H1 (cell line): ENCODE data around the gene ZNF608.

ENCODE experiments used
- ASH2L ChIP-seq: fragments of 200-600, 300-600 bp; sonication (generic); IDR thresholded peaks from one replicate; pipeline ENCODE4 v1.7.1; 2017; ENCODE audit warnings: low read length
- CTBP2 ChIP-seq: IDR thresholded peaks from 2 replicates; pipeline ENCODE4 v1.7.0; 2011; ENCODE audit warnings: borderline replicate concordance, mild to moderate bottlenecking, moderate library complexity, mixed read lengths, low read length; ENCODE audit not compliant: insufficient read depth, insufficient read length
- GTF2F1 ChIP-seq: IDR thresholded peaks from 2 replicates; pipeline ENCODE4 v1.6.1; 2012; ENCODE audit warnings: low read depth, low read length, improper control_type of control experiment, borderline replicate concordance
- KDM4A ChIP-seq: IDR thresholded peaks from one replicate; pipeline ENCODE4 v1.7.1; 2012; ENCODE audit warnings: low read depth, mild to moderate bottlenecking, moderate library complexity, low read length, inconsistent platforms; ENCODE audit not compliant: severe bottlenecking
- POLR2A ChIP-seq, 2 experiments: IDR thresholded peaks; 1 replicate in 1 of 2; 2 replicates in 1 of 2; pipeline ENCODE4 v1.6.1; 2011; ENCODE audit warnings: low read depth in 2 of 2, low read length in 2 of 2, mild to moderate bottlenecking in 2 of 2; ENCODE audit errors: control extremely low read depth in 1 of 2
- POLR2AphosphoS5 ChIP-seq: IDR thresholded peaks from 2 replicates; pipeline ENCODE4 v1.6.1; 2011; ENCODE audit warnings: low read depth, low read length
- TF ChIP-seq, protein P1 (sequence below), 3 experiments: IDR thresholded peaks; 1 replicate in 2 of 3; 2 replicates in 1 of 3; pipeline versions ENCODE4 v1.5.1 to v1.6.1; 2011; ENCODE audit warnings: low read length in 3 of 3, mild to moderate bottlenecking in 3 of 3, inconsistent platforms in 2 of 3, low read depth in 1 of 3, moderate library complexity in 1 of 3; ENCODE audit not compliant: insufficient read depth in 1 of 3; ENCODE audit errors: control extremely low read depth in 1 of 3

DNA sequence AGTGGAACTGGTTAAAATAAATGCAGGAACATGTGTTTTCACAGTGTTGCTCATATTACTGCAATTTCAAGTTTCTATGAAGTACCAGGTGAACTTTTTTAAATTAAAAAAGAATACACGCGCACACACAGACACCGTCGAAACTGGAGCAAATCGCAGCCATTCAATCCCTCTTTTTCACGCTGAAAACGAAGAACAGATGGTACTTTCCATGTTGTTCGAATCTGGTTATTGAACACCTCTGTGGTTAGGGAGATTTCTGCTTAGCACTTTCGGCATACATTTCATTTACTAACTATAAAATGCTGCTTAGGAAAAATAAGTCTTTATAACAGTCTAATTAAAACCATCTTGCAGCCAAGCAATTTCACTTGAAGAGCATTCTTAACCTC is 6.8 kb downstream of the ZNF608 start:
- TF ChIP-seq GTF2F1 (no peak), ASH2L (no peak), CTBP2 (no peak), KDM4A (no peak), POLR2A (IDR thresholded peaks at IDR 0.05; ENCODE audit: control extremely low read depth in 1 of 2, low read depth in 2 of 2, low read length in 2 of 2) (no peak), POLR2AphosphoS5 (no peak)
- TF ChIP-seq, protein P1, sequence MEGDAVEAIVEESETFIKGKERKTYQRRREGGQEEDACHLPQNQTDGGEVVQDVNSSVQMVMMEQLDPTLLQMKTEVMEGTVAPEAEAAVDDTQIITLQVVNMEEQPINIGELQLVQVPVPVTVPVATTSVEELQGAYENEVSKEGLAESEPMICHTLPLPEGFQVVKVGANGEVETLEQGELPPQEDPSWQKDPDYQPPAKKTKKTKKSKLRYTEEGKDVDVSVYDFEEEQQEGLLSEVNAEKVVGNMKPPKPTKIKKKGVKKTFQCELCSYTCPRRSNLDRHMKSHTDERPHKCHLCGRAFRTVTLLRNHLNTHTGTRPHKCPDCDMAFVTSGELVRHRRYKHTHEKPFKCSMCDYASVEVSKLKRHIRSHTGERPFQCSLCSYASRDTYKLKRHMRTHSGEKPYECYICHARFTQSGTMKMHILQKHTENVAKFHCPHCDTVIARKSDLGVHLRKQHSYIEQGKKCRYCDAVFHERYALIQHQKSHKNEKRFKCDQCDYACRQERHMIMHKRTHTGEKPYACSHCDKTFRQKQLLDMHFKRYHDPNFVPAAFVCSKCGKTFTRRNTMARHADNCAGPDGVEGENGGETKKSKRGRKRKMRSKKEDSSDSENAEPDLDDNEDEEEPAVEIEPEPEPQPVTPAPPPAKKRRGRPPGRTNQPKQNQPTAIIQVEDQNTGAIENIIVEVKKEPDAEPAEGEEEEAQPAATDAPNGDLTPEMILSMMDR (IDR thresholded peaks at IDR 0.05; ENCODE audit: control extremely low read depth in 1 of 3, insufficient read depth in 1 of 3, low read depth in 1 of 3, low read length in 3 of 3): no peak
